Spleen (tissue), 11 donors: ENCODE data around the gene TRIM71. TPM values are rescaled to one million over a fixed set of nuclear protein-coding genes. Genes with fewer than 3 reads are reported as not detected.

Experiments
- DNase-seq: peaks from one replicate; pipeline ENCODE4 v3.0.0-alpha.2; 2020
- H3K27ac ChIP-seq, 8 donors: fragments of 200-600 bp; sonication (generic) in 7 of 8; 1 replicate in 4 of 8; 2 replicates in 4 of 8; pipeline versions ENCODE4 v1.5.0 to v1.8.0; 2016 to 2021; ENCODE audit warnings: inconsistent platforms in 4 of 8, mild to moderate bottlenecking in 4 of 8, moderate library complexity in 1 of 8
- H3K27me3 ChIP-seq, 7 donors: fragments of 200-600 bp; sonication (generic) in 6 of 7; replicated peaks in 1 of 7; 1 replicate in 4 of 7; 2 replicates in 3 of 7; pipeline versions ENCODE4 v1.5.0 to v1.8.0; 2016 to 2021; ENCODE audit warnings: inconsistent platforms in 3 of 7, mild to moderate bottlenecking in 1 of 7
- H3K36me3 ChIP-seq, 6 donors: fragments of 200-600 bp; sonication (generic) in 5 of 6; 1 replicate in 4 of 6; 2 replicates in 2 of 6; pipeline versions ENCODE4 v1.5.0 to v1.8.0; 2016 to 2021; ENCODE audit warnings: inconsistent platforms in 2 of 6
- H3K4me1 ChIP-seq, 6 donors: fragments of 200-600 bp; sonication (generic) in 5 of 6; 1 replicate in 3 of 6; 2 replicates in 3 of 6; pipeline versions ENCODE4 v1.5.0 to v1.8.0; 2016 to 2021; ENCODE audit warnings: inconsistent platforms in 3 of 6
- H3K4me3 ChIP-seq, 8 donors: fragments of 200-600 bp; sonication (generic) in 7 of 8; 1 replicate in 4 of 8; 2 replicates in 4 of 8; pipeline versions ENCODE4 v1.5.0 to v1.8.0; 2016 to 2021; ENCODE audit warnings: inconsistent platforms in 4 of 8, mild to moderate bottlenecking in 4 of 8, moderate library complexity in 2 of 8
- H3K9me3 ChIP-seq, 8 donors: fragments of 200-600 bp; sonication (generic) in 7 of 8; 1 replicate in 4 of 8; 2 replicates in 4 of 8; pipeline versions ENCODE4 v1.5.0 to v1.8.0; 2016 to 2021; ENCODE audit warnings: inconsistent platforms in 4 of 8
- CTCF ChIP-seq, 11 experiments: fragments of 200-600 bp in 7 of 11; fragments of 450-650 bp in 4 of 11; sonication (generic) in 4 of 11; IDR thresholded peaks in 8 of 11; conservative IDR thresholded peaks in 3 of 11; 1 replicate in 7 of 11; 2 replicates in 4 of 11; pipeline versions ENCODE4 v1.4.0 to v1.8.0; 2016 to 2021; ENCODE audit warnings: antibody characterized with exemption in 11 of 11, inconsistent platforms in 4 of 11, mild to moderate bottlenecking in 1 of 11
- POLR2A ChIP-seq, 3 donors: fragments of 450-650 bp; IDR thresholded peaks; one replicate each; pipeline ENCODE4 v1.5.1; 2017; ENCODE audit warnings: antibody characterized with exemption in 3 of 3, mild to moderate bottlenecking in 1 of 3
- POLR2AphosphoS5 ChIP-seq, 3 donors: sonication (generic); formaldehyde crosslinking; IDR thresholded peaks; one replicate each; pipeline ENCODE4 v1.5.1; 2017; ENCODE audit warnings: antibody characterized with exemption in 3 of 3
- WGBS, 5 donors: extraction: QIAGEN DNeasy Blood & Tissue Kit in 3 of 5; methylation state at CpG; one replicate each; pipeline versions ENCODE4 v1.1.5 to v1.1.7; 2013 to 2018; 5-methylcytosine and 5-hydroxymethylcytosine counted together
- intact Hi-C: fragments of 100-400 bp; cut with DNase I; formaldehyde crosslinking; loops from one replicate; pipeline ENCODE4 v1.15.0; 2023; ENCODE audit warnings: low total_unique reads
- polyA plus RNA-seq, 3 donors: library from polyadenylated mRNA; stranded (reverse); fragments of 200-250 nt; gene quantifications; one replicate each; pipeline ENCODE4 v1.2.1, GENCODE V29; 2013
- total RNA-seq, 7 donors: library from RNA; depleted of rRNA in 3 of 7; stranded (reverse); fragments of >200 nt in 3 of 7; fragmentation: NEBNext Ultra II Directional in 4 of 7; extraction: Animal tissue kit (Norgen Biotek cat#: 25700) in 4 of 7; gene quantifications; one replicate each; pipeline versions ENCODE4 v1.1.0 to v1.2.1, GENCODE V29; 2016 to 2021
- donor health status: healthy with polysubstance abuse.
- donor health status: DM: no; HTN: no; CAD: no; lungs with moderate emphysema.
- donor health status: DM: no; HTN: no; CAD: no.
- donor health status: Bipolar disorder and iron deficiency.
- donor health status: healthy.
- donor health status: DM: no; HTN: no; CAD: no.
- donor health status: DM: yes; HTN: yes; CAD: no.

Gene TRIM71
- total and polyA plus RNA-seq, 10 donors = under 0.01 to 0.09 (median 0.03) TPM; not detected in 5

DNA sequence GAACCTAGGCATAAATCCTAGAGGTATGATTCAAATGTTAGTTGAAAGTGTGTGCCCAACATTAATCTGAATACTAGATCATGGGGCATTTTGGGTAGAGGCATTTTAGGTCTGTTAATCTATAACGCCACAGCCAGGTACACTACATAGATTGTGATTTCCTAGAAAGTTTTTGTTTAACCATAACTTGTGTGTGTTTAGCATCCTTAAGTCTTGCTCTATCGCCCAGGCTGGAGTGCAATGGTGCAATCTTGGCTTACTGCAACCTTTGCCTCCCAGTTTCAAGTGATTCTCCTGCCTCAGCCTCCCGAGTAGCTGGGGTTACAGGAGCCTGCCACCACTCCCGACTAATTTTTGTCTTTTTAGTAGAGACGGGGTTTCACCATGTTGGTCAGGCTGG lies 59.1 kb downstream of the TRIM71 start:
- WGBS, 5 donors = 82 to 96% (median 90%) methylated on average over 5 of the region's 5 CpGs
- TF ChIP-seq POLR2A (IDR thresholded peaks at IDR 0.05) (no peak), POLR2AphosphoS5 (IDR thresholded peaks at IDR 0.05) (no peak), CTCF (IDR thresholded peaks at IDR 0.05 in 8 of 11, conservative IDR thresholded peaks at IDR 0.05 in 3 of 11) (no peak)
- Histone ChIP-seq H3K4me1 (peaks cover 0 to 9% (median 0%) of the 10 kb centered on the region in 6 donors), H3K27ac (no peak overlapping the region), H3K9me3 (no peaks in the 10 kb centered on the region), H3K27me3 (no peaks in the 10 kb centered on the region), H3K4me3 (no peak overlapping the region), H3K36me3 (no peaks in the 10 kb centered on the region)
- intact Hi-C loops = no loop called here
- DNase-seq = no peak

DNA sequence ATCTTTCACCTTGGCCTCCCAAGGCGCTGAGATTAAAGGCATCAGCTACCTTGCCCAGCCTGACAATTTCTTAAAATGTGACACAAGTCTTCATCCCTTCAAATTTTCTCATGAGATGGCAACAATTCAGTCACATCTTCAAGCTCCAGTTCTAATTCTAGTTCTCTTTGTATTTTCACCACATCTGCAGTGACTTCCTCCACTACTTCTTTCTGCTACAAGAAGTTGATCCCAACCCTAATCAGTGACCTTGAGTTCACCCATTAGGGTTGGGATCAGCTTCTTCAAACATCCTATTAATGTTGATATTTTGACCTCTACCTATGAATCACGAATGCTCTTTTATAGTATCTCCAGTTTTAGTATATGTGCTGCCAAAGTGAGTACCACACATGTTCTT lies 59.8 kb downstream of the TRIM71 start:
- Histone ChIP-seq H3K4me1 (peaks cover 0 to 9% (median 0%) of the 10 kb centered on the region in 6 donors), H3K36me3 (no peaks in the 10 kb centered on the region), H3K27ac (no peak overlapping the region), H3K27me3 (no peaks in the 10 kb centered on the region), H3K4me3 (no peak overlapping the region), H3K9me3 (no peaks in the 10 kb centered on the region)
- no peak for TF ChIP-seq POLR2AphosphoS5 (IDR thresholded peaks at IDR 0.05)
- no peak for TF ChIP-seq CTCF (IDR thresholded peaks at IDR 0.05 in 8 of 11, conservative IDR thresholded peaks at IDR 0.05 in 3 of 11)
- no peak for TF ChIP-seq POLR2A (IDR thresholded peaks at IDR 0.05)
- 81 to 91% (median 87%) methylated on average over 2 of the region's 2 CpGs for WGBS, 5 donors
- no peak for DNase-seq
- intact Hi-C loops = no loop called here

DNA sequence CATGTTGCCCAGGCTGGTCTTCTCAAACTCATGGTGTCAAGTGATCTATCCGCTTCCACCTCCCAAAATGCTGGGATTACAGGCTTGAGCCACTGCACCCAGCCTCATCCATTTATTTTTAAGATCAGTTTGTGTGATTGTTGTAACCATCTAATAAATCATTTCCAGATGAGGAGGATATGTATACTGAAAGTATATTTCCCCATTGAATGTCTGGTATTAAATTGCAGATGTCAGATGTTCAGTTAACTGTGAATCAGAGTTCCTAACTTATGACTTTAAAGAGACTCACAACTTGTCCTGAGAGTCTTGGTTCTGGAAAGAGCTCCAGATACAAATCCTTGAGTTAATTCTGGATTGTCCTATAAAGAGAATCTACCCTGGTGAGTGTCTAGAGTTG lies 62.4 kb downstream of the TRIM71 start:
- Histone ChIP-seq H3K4me3 (no peak overlapping the region), H3K9me3 (no peaks in the 10 kb centered on the region), H3K27ac (no peak overlapping the region), H3K4me1 (peaks cover 0 to 6% (median 0%) of the 10 kb centered on the region in 6 donors), H3K27me3 (no peaks in the 10 kb centered on the region), H3K36me3 (no peaks in the 10 kb centered on the region)
- WGBS, 5 donors = 93 to 100% (median 97%) methylated on average over 1 of the region's 1 CpG
- TF ChIP-seq POLR2A (IDR thresholded peaks at IDR 0.05) (no peak), CTCF (IDR thresholded peaks at IDR 0.05 in 8 of 11, conservative IDR thresholded peaks at IDR 0.05 in 3 of 11) (no peak), POLR2AphosphoS5 (IDR thresholded peaks at IDR 0.05) (no peak)
- no peak for DNase-seq
- intact Hi-C loops = no loop called here

DNA sequence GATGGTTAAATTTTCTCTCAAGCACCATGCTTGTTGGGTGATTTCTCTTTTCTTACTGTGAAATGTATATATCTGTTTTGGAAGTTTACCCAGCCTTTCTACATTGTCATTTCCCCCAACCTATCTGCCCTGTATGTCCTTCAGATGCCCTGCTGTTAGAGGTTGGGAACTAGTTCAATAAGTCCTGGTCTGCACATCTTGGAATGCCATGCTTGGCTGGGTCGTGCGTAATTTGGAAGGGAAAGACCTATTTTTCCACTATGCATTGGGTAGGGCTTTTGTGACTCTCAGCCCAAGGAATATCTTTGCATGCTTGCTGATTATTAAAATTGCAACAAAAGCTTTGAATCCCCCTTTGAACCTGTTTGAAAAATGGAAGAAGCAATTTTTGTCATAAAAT lies 63.8 kb downstream of the TRIM71 start:
- Histone ChIP-seq H3K27ac (no peak overlapping the region), H3K36me3 (no peaks in the 10 kb centered on the region), H3K4me3 (no peak overlapping the region), H3K9me3 (no peaks in the 10 kb centered on the region), H3K27me3 (no peaks in the 10 kb centered on the region), H3K4me1 (peaks cover 0 to 6% (median 0%) of the 10 kb centered on the region in 6 donors)
- no peak for TF ChIP-seq CTCF (IDR thresholded peaks at IDR 0.05 in 8 of 11, conservative IDR thresholded peaks at IDR 0.05 in 3 of 11)
- TF ChIP-seq POLR2A (IDR thresholded peaks at IDR 0.05) = no peak
- TF ChIP-seq POLR2AphosphoS5 (IDR thresholded peaks at IDR 0.05) = no peak
- DNase-seq = no peak
- intact Hi-C loops = no loop called here
- 91 to 96% (median 93%) methylated on average over 2 of the region's 2 CpGs for WGBS, 5 donors
